Measurements from ENCODE around the gene CORO1C.

The CORO1C gene

DNA sequence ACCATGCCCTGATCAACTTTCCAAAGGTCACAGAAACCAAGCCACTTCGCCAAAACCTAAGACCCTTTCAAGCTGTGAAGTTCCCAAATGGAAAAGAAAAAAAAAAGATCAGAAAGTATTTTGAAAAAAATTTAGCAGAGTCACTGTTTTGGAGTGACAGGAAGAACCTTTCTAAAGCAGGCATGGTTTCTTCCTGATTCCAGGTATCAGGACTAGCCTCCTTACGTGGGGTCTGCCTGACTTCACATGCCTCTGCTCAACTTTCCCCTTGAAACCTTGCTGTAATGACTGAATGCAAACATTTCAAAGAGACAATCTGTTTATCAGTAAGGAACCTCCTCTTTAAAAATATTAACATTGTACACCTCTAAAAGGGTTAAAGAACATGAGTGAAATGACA is 9.5 kb downstream of the CORO1C start:
- TF ChIP-seq, protein P1, sequence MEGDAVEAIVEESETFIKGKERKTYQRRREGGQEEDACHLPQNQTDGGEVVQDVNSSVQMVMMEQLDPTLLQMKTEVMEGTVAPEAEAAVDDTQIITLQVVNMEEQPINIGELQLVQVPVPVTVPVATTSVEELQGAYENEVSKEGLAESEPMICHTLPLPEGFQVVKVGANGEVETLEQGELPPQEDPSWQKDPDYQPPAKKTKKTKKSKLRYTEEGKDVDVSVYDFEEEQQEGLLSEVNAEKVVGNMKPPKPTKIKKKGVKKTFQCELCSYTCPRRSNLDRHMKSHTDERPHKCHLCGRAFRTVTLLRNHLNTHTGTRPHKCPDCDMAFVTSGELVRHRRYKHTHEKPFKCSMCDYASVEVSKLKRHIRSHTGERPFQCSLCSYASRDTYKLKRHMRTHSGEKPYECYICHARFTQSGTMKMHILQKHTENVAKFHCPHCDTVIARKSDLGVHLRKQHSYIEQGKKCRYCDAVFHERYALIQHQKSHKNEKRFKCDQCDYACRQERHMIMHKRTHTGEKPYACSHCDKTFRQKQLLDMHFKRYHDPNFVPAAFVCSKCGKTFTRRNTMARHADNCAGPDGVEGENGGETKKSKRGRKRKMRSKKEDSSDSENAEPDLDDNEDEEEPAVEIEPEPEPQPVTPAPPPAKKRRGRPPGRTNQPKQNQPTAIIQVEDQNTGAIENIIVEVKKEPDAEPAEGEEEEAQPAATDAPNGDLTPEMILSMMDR (IDR thresholded peaks at IDR 0.05; ENCODE audit: control extremely low read depth, extremely low read depth, low read depth, missing control alignments) = no peak
- ChIA-PET POLR2A (interaction anchor here (1.3 kb wide), 1 partner anchor 9 kb away, joined by 3 read pairs; no protein-coding TSS in a partner anchor), CTCF (interaction anchor here (1.0 to 2.5 kb wide), 4 partner anchors 26 to 104 kb away, joined by 3 to 7 read pairs (median 4); no protein-coding TSS in a partner anchor)

DNA sequence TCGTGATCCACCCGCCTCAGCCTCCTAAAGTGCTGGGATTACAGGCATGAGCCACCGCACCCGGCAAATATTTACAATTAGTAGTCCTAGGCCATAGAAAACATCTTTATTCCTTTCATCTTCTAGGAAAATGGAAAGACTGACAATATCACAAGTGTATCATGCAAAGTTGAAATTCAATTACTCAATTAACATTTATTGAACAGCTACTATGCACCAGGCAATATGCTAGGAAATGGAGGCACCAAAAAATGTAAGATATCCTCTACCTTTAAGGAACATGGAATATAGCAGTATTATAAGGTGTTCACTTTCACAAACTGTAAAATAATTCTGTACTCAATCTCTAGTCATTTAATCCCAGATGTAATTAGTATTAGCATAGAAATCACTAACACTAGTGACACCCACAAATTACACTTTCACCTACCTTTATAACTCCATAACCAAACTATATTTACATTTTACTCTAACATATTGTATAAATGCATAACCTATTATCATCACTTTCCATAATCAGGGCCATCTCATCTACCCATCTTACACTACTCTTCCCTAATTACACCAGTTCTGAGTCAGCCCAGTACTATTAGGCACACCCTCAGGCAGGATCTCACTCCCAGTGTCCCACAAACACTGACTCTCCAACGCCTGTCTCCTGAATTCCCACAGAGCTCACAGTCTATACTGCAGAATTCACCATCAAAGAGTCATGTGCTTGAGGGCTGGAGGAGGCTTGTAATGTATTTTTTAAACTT is 10.4 kb downstream of the CORO1C start:
- ChIA-PET CTCF (interaction anchor here (1.3 to 2.5 kb wide), 3 partner anchors 25 to 103 kb away, joined by 3 to 7 read pairs (median 5); no protein-coding TSS in a partner anchor), POLR2A (interaction anchor here (1.3 kb wide), 1 partner anchor 9 kb away, joined by 3 read pairs; no protein-coding TSS in a partner anchor)
- no peak for DNase-seq (ENCODE audit: extremely low spot score)
- TF ChIP-seq, protein P1 (IDR thresholded peaks at IDR 0.05; ENCODE audit: control extremely low read depth, extremely low read depth, low read depth, missing control alignments) = no peak

More for the DNA sequence above, 9.5 kb downstream of the CORO1C start:
- DNase-seq (ENCODE audit: extremely low spot score) = no peak

DNA sequence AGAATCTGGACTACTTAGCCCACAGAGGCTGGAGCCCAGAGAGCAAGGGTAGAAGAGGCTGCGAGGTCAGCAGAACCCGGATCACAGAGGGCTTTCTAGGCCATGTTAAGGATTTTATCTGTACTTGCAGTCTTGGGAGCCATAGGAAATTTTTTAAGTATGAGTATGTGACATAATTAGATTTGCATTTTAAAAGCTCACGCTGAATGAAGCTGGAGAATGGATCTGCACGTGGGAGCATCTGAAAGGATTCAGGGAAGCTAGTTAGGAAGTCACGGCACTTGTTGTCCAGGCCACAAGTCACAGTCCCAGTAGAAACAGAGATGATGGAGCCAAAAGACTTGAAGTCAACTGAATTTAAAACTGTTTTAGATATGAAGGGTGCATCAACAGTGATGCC is 14.1 kb downstream of the CORO1C start:
- no peak for DNase-seq (ENCODE audit: extremely low spot score)
- TF ChIP-seq, protein P1 (IDR thresholded peaks at IDR 0.05; ENCODE audit: control extremely low read depth, extremely low read depth, low read depth, missing control alignments) = no peak
- ChIA-PET POLR2A (no interaction called here), CTCF (interaction anchor here (1.2 to 2.3 kb wide), 4 partner anchors 15 to 53 kb away, joined by 3 to 8 read pairs (median 4); no protein-coding TSS in a partner anchor)

DNA sequence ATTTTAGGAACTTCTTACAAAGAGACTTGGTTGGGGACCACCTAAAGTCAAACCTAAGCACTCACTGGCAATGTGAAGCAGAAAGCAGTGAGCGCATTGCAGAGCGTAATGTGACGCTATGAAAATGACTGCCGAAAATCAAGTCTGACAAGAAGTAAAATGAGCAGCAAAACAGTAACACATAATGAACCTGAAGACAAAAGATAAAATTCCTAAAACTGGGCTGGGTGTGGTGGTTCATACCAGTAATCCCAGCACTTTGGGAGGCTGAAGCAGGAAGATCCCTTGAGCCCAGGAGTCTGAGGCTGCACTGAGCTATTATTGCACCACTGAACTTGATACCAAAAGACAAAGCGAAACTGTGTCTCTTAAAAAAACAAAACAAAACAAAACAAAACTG is 16.5 kb downstream of the CORO1C start:
- no peak for DNase-seq (ENCODE audit: extremely low spot score)
- TF ChIP-seq, protein P1 (IDR thresholded peaks at IDR 0.05; ENCODE audit: control extremely low read depth, extremely low read depth, low read depth, missing control alignments) = no peak
- ChIA-PET CTCF (interaction anchor here (0.7 to 1.8 kb wide), 6 partner anchors 13 to 80 kb away, joined by 3 to 5 read pairs (median 3); no protein-coding TSS in a partner anchor), POLR2A (interaction anchor here (1.0 kb wide), 1 partner anchor 13 kb away, joined by 3 read pairs; no protein-coding TSS in a partner anchor)

DNA sequence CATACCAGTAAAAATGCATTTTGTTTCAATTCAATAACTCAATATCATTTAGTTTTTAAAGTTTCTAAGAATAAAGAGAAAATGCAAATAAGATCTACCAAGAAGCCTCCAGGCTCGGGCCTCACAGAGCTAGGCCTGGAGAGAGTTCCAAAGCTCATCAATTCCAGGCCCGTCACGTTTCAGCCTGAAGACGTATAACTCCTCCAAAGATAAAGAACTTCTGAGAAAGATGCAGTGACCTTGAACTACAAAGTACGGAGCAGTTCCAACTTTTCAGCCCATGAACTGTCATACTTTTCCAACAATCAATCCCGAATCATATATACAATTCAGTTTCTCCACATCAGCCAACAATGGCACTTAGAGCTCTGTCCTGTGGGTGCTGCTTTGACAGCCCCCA is 17.8 kb downstream of the CORO1C start:
- ChIA-PET CTCF (interaction anchor here (0.7 to 1.7 kb wide), 3 partner anchors 10 to 137 kb away, joined by 3 to 7 read pairs (median 4); no protein-coding TSS in a partner anchor), POLR2A (interaction anchor here (0.6 kb wide), 1 partner anchor 34 kb away, joined by 4 read pairs; no protein-coding TSS in a partner anchor)
- DNase-seq (ENCODE audit: extremely low spot score) = no peak
- TF ChIP-seq, protein P1 (IDR thresholded peaks at IDR 0.05; ENCODE audit: control extremely low read depth, extremely low read depth, low read depth, missing control alignments) = no peak

DNA sequence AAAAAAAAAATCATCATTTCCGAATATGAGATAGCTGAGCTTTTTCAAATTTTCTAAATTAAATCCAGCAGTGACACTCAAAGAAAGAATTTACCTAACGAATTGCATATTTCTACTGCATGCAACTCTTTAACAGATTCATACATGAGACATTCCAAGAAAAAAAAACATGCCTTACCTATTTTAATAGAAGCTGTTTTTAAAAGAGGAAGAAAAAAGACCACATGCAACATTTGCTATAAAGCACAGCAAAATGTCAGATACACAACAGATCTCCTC is 18.5 kb downstream of the CORO1C start:
- POLR2A ChIA-PET = no interaction called here
- CTCF ChIA-PET = interaction anchor here (1.3 to 1.7 kb wide), 2 partner anchors 10 to 138 kb away, joined by 4 to 7 read pairs; no protein-coding TSS in a partner anchor
- TF ChIP-seq, protein P1 (IDR thresholded peaks at IDR 0.05; ENCODE audit: control extremely low read depth, extremely low read depth, low read depth, missing control alignments) = no peak
- DNase-seq (ENCODE audit: extremely low spot score) = no peak

Data from GM10248 (cell line).